Amygdala (tissue), 56 donors: ENCODE results near the gene CHAD.

Source experiments
- DNase-seq, 56 donors: peaks; one replicate each; lab custom pipeline; 2025; lab: John Stamatoyannopoulos, UW

The CHAD gene

GRCh38 chr17:50468304-50469207, at the start of gene CHAD:
TSS of gene CHAD (minus strand) at chr17:50468880. CDS start at chr17:50468813, 67 bp downstream.
- peak in 1 of 56 donors; percentile 14 for DNase-seq

GRCh38 chr17:50517504-50518383, 49.1 kb upstream of the CHAD start:
- no peak for DNase-seq

- no peak for DNase-seq
Observed at GRCh38 chr17:50517011-50517410, 48.3 kb upstream of the CHAD start.

- peak in 1 of 56 donors; percentile 3 for DNase-seq
Observed at GRCh38 chr17:50514936-50515702, 46.4 kb upstream of the CHAD start.

- no peak for DNase-seq
Observed at GRCh38 chr17:50514388-50514787, 45.7 kb upstream of the CHAD start.

GRCh38 chr17:50513495-50513894, 44.8 kb upstream of the CHAD start:
- no peak for DNase-seq

GRCh38 chr17:50511058-50511457, 42.4 kb upstream of the CHAD start:
- DNase-seq: no peak

- peak in 1 of 56 donors; percentile 8 for DNase-seq
Observed at GRCh38 chr17:50508573-50509460, 40.1 kb upstream of the CHAD start.

- peak in 51 of 56 donors; percentile 14 to 85 (median 60) for DNase-seq
Observed at GRCh38 chr17:50507871-50508572, 39.3 kb upstream of the CHAD start, which contains the start of gene MYCBPAP. TSS of gene MYCBPAP (plus strand) at chr17:50508439. CDS start at chr17:50508675, 236 bp downstream.

GRCh38 chr17:50506298-50506697, 37.6 kb upstream of the CHAD start:
- no peak for DNase-seq

GRCh38 chr17:50505591-50506130, 37.0 kb upstream of the CHAD start:
- DNase-seq: no peak

- no peak for DNase-seq
Observed at GRCh38 chr17:50502301-50502990, 33.8 kb upstream of the CHAD start.

- peak in 1 of 56 donors; percentile 4 for DNase-seq
Observed at GRCh38 chr17:50501054-50501453, 32.4 kb upstream of the CHAD start.

- DNase-seq: no peak
Observed at GRCh38 chr17:50499721-50500120, 31.0 kb upstream of the CHAD start.

- no peak for DNase-seq
Observed at GRCh38 chr17:50499270-50499669, 30.6 kb upstream of the CHAD start.

- no peak for DNase-seq
Observed at GRCh38 chr17:50498021-50498874, 29.6 kb upstream of the CHAD start.

GRCh38 chr17:50495918-50496317, 27.2 kb upstream of the CHAD start:
- DNase-seq: no peak
